ENCODE results near the gene PXK.

The PXK gene

DNA sequence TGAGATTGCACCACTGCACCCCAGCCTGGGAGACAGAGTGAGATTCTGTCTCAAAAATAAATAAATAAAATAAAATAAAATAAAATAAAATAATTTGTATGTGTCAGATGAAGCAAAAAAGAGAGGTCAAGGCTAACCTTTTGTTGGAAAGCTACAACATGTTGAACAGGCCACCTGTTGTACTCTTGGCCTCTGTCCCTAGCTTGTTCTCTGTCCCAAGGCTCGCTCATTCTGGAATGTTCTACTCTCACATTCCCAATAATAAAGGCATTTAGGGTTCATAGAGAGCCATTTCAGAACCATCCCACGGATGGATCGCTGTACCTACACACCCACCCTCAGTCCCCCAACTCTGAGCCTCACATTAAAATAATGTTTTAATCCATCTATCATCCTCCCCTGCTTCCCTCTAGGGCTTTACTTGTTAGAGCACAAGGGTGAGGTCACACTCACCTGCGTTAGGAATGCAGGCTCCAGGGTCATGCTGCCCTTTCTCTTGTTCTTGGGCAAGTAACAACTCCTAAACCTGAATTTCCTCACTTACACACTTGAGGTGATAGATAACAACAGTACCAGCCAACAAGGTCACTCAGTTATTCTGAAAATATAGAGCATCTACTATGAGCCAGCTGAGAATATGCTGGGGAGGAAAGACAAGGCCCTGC is 134.3 kb downstream of the PXK start:
- no peak for DNase-seq (ENCODE audit: low read depth in 2 of 2)

GRCh38 chr3:58469096-58469495 is 136.4 kb downstream of the PXK start:
- no peak for DNase-seq (ENCODE audit: low read depth in 2 of 2)

- DNase-seq (ENCODE audit: low read depth in 2 of 2), result no peak
Measured at GRCh38 chr3:58470363-58471024, 137.8 kb downstream of the PXK start.

DNA sequence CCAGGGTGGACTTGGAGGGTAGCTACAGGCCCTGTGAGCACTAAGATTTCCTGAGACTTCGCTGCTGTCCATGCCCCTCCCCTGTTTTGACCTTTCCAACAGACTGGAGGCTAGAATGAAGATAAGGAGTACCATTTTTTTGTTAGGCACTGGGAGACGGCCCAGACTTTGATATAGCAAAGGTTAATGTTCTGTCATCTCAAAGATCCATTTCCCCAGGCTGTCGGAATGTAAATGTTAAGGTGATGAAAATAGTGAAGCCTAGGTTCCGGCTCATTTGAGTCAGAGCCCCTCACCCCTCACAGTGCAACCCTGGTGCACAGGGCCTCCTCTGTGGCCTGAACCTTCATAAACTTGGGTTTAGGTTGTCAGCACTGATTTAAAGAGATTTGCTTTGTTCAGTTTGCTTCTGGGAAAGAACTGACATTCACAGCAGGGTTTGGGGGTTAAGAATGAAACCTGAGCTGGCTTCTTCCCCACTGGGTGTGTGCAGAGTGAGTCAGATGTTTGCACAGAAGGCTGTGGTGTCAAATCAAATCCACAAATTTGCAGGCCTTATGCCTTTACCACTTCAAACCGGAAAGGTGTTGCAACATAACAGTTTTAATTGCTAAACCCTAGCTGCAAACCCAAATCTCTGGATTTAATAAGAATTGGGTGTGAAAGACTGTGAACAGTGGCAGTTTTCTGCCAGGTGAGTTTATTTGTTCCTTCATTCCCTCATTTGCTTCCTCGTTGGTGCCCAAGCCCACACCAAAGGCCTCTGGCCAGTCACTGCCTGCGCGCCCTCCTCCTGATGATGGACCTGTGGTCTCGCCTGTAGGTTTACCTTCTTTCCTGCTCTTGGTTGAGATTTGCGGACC is 138.6 kb downstream of the PXK start:
- DNase-seq (ENCODE audit: low read depth in 2 of 2), result peak; percentile 55 to 57

GRCh38 chr3:58473275-58473674 is 140.6 kb downstream of the PXK start:
- DNase-seq (ENCODE audit: low read depth in 2 of 2), result no peak

- DNase-seq (ENCODE audit: low read depth in 2 of 2), result no peak
Measured at GRCh38 chr3:58474348-58474911, 141.7 kb downstream of the PXK start.

GRCh38 chr3:58474967-58475578 is 142.4 kb downstream of the PXK start:
- no peak for DNase-seq (ENCODE audit: low read depth in 2 of 2)

Measured in stimulated activated CD8-positive, alpha-beta memory T cell treated with anti-CD3 and anti-CD28 coated beads, Interleukin-15, amount 100 ng/mL, for 48 hours (primary cell).